Uterus (tissue), 4 donors: Measurements from ENCODE around the gene ADGRL3. TPM values are rescaled to one million over a fixed set of nuclear protein-coding genes. Genes with fewer than 3 reads are reported as not detected.

Source experiments
- DNase-seq, 2 donors: peaks; one replicate each; pipeline ENCODE4 v3.0.0-alpha.2; 2019 to 2020
- H3K27ac ChIP-seq, 2 donors: fragments of 200-600 bp; sonication (generic); 1 replicate in 1 of 2; 2 replicates in 1 of 2; pipeline ENCODE4 v1.5.1; 2016 to 2018
- H3K27me3 ChIP-seq, 2 donors: fragments of 200-600 bp; sonication (generic); one replicate each; pipeline ENCODE4 v1.5.1; 2018 to 2019; ENCODE audit warnings: control low read depth in 1 of 2
- H3K36me3 ChIP-seq, 2 donors: fragments of 200-600 bp; sonication (generic); one replicate each; pipeline ENCODE4 v1.5.1; 2019; ENCODE audit warnings: control low read depth in 1 of 2
- H3K4me1 ChIP-seq, 2 donors: fragments of 200-600 bp; sonication (generic); one replicate each; pipeline ENCODE4 v1.5.1; 2018 to 2019; ENCODE audit warnings: control low read depth in 1 of 2
- H3K4me3 ChIP-seq, 2 donors: fragments of 200-600 bp; sonication (generic); 1 replicate in 1 of 2; 2 replicates in 1 of 2; pipeline ENCODE4 v1.5.1; 2018 to 2019; ENCODE audit warnings: mild to moderate bottlenecking in 1 of 2
- H3K9me3 ChIP-seq, 2 donors: fragments of 200-600 bp; sonication (generic); one replicate each; pipeline ENCODE4 v1.5.1; 2019; ENCODE audit warnings: control low read depth in 1 of 2
- POLR2A ChIP-seq, 2 donors: fragments of 450-650 bp; IDR thresholded peaks; one replicate each; pipeline ENCODE4 v1.6.1; 2016; ENCODE audit warnings: antibody characterized with exemption in 2 of 2, mild to moderate bottlenecking in 1 of 2, moderate library complexity in 1 of 2
- intact Hi-C: fragments of 100-400 bp; cut with DNase I; formaldehyde crosslinking; loops from one replicate; pipeline ENCODE4 v1.15.1; 2023; ENCODE audit warnings: low total_unique reads
- total RNA-seq, 4 donors: library from RNA; depleted of rRNA in 3 of 4; stranded (reverse); fragments of >200 nt in 3 of 4; gene quantifications; one replicate each; pipeline versions ENCODE4 v1.1.0 to v1.2.4, GENCODE V29; 2014 to 2023
- TF ChIP-seq, protein P1 (sequence below), 4 experiments: fragments of 200-600 bp in 2 of 4; fragments of 450-650 bp in 2 of 4; sonication (generic) in 2 of 4; IDR thresholded peaks; one replicate each; pipeline ENCODE4 v1.5.1; 2016 to 2019; ENCODE audit warnings: antibody characterized with exemption in 4 of 4, mild to moderate bottlenecking in 2 of 4, moderate library complexity in 1 of 4
- donor health status: DM: yes; HTN: yes; CAD: no.

Gene ADGRL3
- total RNA-seq, 4 donors from 2014 or later, result 31.5 to 411 (median 74.3) TPM

DNA sequence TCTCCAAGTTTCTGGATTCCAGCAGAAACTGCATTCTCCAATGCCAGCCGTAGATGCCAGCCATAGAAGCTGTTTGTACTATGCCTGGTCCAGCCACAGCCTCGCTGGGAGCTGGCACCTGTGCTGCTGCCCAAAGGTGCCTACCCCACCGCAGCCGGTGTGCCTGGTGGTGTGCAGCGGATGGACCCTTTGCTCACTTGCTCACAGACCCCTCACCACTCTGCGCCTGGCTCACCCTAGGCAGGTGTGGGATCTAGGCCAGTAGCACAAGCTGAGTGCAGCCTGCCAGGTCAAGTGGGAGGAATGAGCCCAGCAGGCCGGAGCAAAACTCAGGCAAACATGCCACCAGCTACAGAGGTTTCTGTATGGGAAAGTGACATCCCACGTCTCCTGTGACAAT, 463.2 kb downstream of the ADGRL3 start:
- H3K4me3 ChIP-seq, result no peak overlapping the region
- no peak overlapping the region for H3K27ac ChIP-seq
- H3K27me3 ChIP-seq, result no peaks in the 10 kb centered on the region
- no peak for DNase-seq
- intact Hi-C loops, result no loop called here
- no peaks in the 10 kb centered on the region for H3K36me3 ChIP-seq
- H3K4me1 ChIP-seq, result no peaks in the 10 kb centered on the region
- no peaks in the 10 kb centered on the region for H3K9me3 ChIP-seq
- TF ChIP-seq POLR2A (IDR thresholded peaks at IDR 0.05), result no peak
- TF ChIP-seq, protein P1, sequence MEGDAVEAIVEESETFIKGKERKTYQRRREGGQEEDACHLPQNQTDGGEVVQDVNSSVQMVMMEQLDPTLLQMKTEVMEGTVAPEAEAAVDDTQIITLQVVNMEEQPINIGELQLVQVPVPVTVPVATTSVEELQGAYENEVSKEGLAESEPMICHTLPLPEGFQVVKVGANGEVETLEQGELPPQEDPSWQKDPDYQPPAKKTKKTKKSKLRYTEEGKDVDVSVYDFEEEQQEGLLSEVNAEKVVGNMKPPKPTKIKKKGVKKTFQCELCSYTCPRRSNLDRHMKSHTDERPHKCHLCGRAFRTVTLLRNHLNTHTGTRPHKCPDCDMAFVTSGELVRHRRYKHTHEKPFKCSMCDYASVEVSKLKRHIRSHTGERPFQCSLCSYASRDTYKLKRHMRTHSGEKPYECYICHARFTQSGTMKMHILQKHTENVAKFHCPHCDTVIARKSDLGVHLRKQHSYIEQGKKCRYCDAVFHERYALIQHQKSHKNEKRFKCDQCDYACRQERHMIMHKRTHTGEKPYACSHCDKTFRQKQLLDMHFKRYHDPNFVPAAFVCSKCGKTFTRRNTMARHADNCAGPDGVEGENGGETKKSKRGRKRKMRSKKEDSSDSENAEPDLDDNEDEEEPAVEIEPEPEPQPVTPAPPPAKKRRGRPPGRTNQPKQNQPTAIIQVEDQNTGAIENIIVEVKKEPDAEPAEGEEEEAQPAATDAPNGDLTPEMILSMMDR (IDR thresholded peaks at IDR 0.05), result no peak

GRCh38 chr4:61665649-61666048, 465.5 kb downstream of the ADGRL3 start:
- Histone ChIP-seq H3K4me1 (no peaks in the 10 kb centered on the region), H3K4me3 (no peak overlapping the region), H3K36me3 (no peaks in the 10 kb centered on the region), H3K9me3 (no peaks in the 10 kb centered on the region), H3K27me3 (no peaks in the 10 kb centered on the region), H3K27ac (no peak overlapping the region)
- intact Hi-C loops, result no loop called here
- TF ChIP-seq POLR2A (IDR thresholded peaks at IDR 0.05), result no peak
- TF ChIP-seq, protein P1 (IDR thresholded peaks at IDR 0.05), result no peak
- DNase-seq, result no peak

DNA sequence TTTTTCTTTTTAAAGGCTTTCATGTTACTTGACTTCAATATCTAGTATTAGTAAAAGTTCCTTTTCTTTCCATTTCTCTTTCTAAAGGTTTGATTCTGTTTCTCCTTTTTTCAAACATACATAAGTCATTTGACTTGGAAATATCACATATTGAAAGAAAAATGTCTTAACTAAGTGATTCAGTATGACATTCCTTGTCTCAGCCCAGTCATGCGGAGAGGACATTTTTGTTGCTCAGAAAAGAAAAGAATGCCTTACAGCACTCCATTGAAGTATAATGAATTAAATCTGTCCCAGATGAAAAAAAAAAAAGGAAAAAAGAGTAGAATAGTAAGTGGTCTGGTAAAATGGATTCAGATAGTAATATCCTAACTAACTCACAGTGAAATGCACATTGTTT, 466.1 kb downstream of the ADGRL3 start:
- intact Hi-C loops, result no loop called here

DNA sequence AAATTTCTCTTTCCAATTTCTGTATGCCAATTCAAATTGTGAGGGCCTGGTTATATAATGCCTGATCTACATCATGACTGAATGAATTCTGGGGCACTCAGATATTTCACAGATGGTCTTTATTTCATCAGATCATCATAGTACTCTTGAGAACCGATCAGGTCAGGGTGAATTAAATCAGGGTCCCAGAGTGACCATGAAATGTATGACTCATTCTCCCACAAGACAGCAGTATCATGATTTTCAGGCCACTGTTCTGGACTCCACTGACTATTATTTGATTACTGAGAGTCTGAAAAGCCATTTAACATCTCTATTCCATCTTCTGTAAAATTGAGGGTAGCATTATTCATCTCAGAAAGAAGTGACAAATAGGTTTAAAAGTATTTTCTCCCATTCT, 471.5 kb downstream of the ADGRL3 start:
- no peak for TF ChIP-seq POLR2A (IDR thresholded peaks at IDR 0.05)
- TF ChIP-seq, protein P1 (IDR thresholded peaks at IDR 0.05), result no peak
- no peak for DNase-seq
- Histone ChIP-seq H3K9me3 (no peaks in the 10 kb centered on the region), H3K4me3 (no peak overlapping the region), H3K27ac (no peak overlapping the region), H3K4me1 (no peaks in the 10 kb centered on the region), H3K27me3 (no peaks in the 10 kb centered on the region), H3K36me3 (no peaks in the 10 kb centered on the region)
- intact Hi-C loops, result no loop called here

More for the DNA sequence above, 466.1 kb downstream of the ADGRL3 start:
- Histone ChIP-seq H3K36me3 (no peaks in the 10 kb centered on the region), H3K4me1 (no peaks in the 10 kb centered on the region), H3K4me3 (no peak overlapping the region), H3K27ac (no peak overlapping the region), H3K27me3 (no peaks in the 10 kb centered on the region), H3K9me3 (no peaks in the 10 kb centered on the region)
- TF ChIP-seq POLR2A (IDR thresholded peaks at IDR 0.05), result no peak
- TF ChIP-seq, protein P1 (IDR thresholded peaks at IDR 0.05), result no peak
- DNase-seq, result no peak

DNA sequence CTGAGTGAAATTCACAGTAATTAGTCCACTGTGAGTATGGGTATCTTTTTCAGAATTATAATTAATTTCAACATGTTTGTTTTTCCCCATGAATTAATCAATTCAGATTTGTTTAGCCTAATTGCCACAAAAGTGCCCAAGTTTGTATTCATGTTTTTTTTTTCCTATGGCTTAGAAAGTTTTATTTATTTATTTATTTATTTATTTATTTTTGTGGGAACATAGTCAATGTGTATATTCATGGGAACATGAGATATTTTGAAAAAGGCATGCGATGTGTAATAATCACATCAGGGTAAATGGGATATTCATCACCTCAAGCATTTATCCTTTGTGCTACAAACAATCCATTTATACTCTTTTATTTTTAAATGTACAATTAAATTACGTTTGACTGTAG, 475.3 kb downstream of the ADGRL3 start:
- no peaks in the 10 kb centered on the region for H3K9me3 ChIP-seq
- no peaks in the 10 kb centered on the region for H3K36me3 ChIP-seq

More for the DNA sequence above, 475.3 kb downstream of the ADGRL3 start:
- TF ChIP-seq, protein P1 (IDR thresholded peaks at IDR 0.05), result no peak
- no peak for TF ChIP-seq POLR2A (IDR thresholded peaks at IDR 0.05)
- H3K4me3 ChIP-seq, result no peak overlapping the region
- H3K27me3 ChIP-seq, result no peaks in the 10 kb centered on the region
- H3K27ac ChIP-seq, result no peak overlapping the region
- intact Hi-C loops, result no loop called here
- no peak for DNase-seq
- H3K4me1 ChIP-seq, result no peaks in the 10 kb centered on the region
